ENCODE results near the gene TRIM66.

TRIM66 gene

GRCh38 chr11:8617063-8617462, 65.4 kb downstream of the TRIM66 start:
- Histone ChIP-seq H3K4me3 (ENCODE audit: low read depth in 1 of 2, low read length in 2 of 2) (no peak overlapping the region), H4K20me1 (ENCODE audit: insufficient read depth, low read length) (no peaks in the 10 kb centered on the region), H3K4me1 (ENCODE audit: insufficient read depth, low read length) (no peaks in the 10 kb centered on the region), H3K27ac (ENCODE audit: low read length) (no peak overlapping the region), H2AFZ (ENCODE audit: low read depth, low read length) (no peak overlapping the region), H3K79me2 (ENCODE audit: insufficient read depth, low read length) (no peaks in the 10 kb centered on the region), H3K27me3 (ENCODE audit: insufficient read depth, low read length, poor library complexity) (no peaks in the 10 kb centered on the region), H3K9me3 (ENCODE audit: insufficient read depth, low read length, severe bottlenecking) (no peaks in the 10 kb centered on the region), H3K9ac (ENCODE audit: low read depth, low read length) (no peak overlapping the region), H3K36me3 (ENCODE audit: insufficient read depth, low read length) (peaks cover 37% of the 10 kb centered on the region), H3K4me2 (ENCODE audit: insufficient read depth, low read length) (no peak overlapping the region)
- no peak for ATAC-seq (ENCODE audit: insufficient read depth, low read depth)
- TF ChIP-seq CTCF (IDR thresholded peaks at IDR 0.05; ENCODE audit: borderline replicate concordance, extremely low read depth, low read length, poor library complexity, severe bottlenecking) (no peak), EZH2 (IDR thresholded peaks at IDR 0.05; ENCODE audit: borderline replicate concordance, low read depth, low read length, severe bottlenecking) (no peak)
- no peak for DNase-seq

GRCh38 chr11:8615291-8616032, 67.0 kb downstream of the TRIM66 start:
- Histone ChIP-seq H3K4me3 (ENCODE audit: low read depth in 1 of 2, low read length in 2 of 2) (no peak overlapping the region), H3K4me2 (ENCODE audit: insufficient read depth, low read length) (no peak overlapping the region), H3K79me2 (ENCODE audit: insufficient read depth, low read length) (no peaks in the 10 kb centered on the region), H3K27ac (ENCODE audit: low read length) (no peak overlapping the region), H3K36me3 (ENCODE audit: insufficient read depth, low read length) (peaks cover 22% of the 10 kb centered on the region), H3K9me3 (ENCODE audit: insufficient read depth, low read length, severe bottlenecking) (no peaks in the 10 kb centered on the region), H3K4me1 (ENCODE audit: insufficient read depth, low read length) (no peaks in the 10 kb centered on the region), H4K20me1 (ENCODE audit: insufficient read depth, low read length) (no peaks in the 10 kb centered on the region), H3K27me3 (ENCODE audit: insufficient read depth, low read length, poor library complexity) (no peaks in the 10 kb centered on the region), H2AFZ (ENCODE audit: low read depth, low read length) (no peak overlapping the region), H3K9ac (ENCODE audit: low read depth, low read length) (no peak overlapping the region)
- ATAC-seq (ENCODE audit: insufficient read depth, low read depth) (no peak), DNase-seq (no peak)
- no peak for TF ChIP-seq CTCF (IDR thresholded peaks at IDR 0.05; ENCODE audit: borderline replicate concordance, extremely low read depth, low read length, poor library complexity, severe bottlenecking)
- TF ChIP-seq EZH2 (IDR thresholded peaks at IDR 0.05; ENCODE audit: borderline replicate concordance, low read depth, low read length, severe bottlenecking), result no peak

GRCh38 chr11:8614497-8614896, 68.0 kb downstream of the TRIM66 start:
- no peaks in the 10 kb centered on the region for H3K4me1 ChIP-seq (ENCODE audit: insufficient read depth, low read length)
- no peak overlapping the region for H3K27ac ChIP-seq (ENCODE audit: low read length)
- ATAC-seq (ENCODE audit: insufficient read depth, low read depth) (no peak), DNase-seq (no peak)
- no peaks in the 10 kb centered on the region for H3K9me3 ChIP-seq (ENCODE audit: insufficient read depth, low read length, severe bottlenecking)
- no peak overlapping the region for H3K9ac ChIP-seq (ENCODE audit: low read depth, low read length)
- H3K79me2 ChIP-seq (ENCODE audit: insufficient read depth, low read length), result no peaks in the 10 kb centered on the region
- no peak overlapping the region for H3K4me3 ChIP-seq (ENCODE audit: low read depth in 1 of 2, low read length in 2 of 2)
- peaks cover 14% of the 10 kb centered on the region for H3K36me3 ChIP-seq (ENCODE audit: insufficient read depth, low read length)
- no peak overlapping the region for H2AFZ ChIP-seq (ENCODE audit: low read depth, low read length)
- no peaks in the 10 kb centered on the region for H3K27me3 ChIP-seq (ENCODE audit: insufficient read depth, low read length, poor library complexity)
- H3K4me2 ChIP-seq (ENCODE audit: insufficient read depth, low read length), result no peak overlapping the region
- no peaks in the 10 kb centered on the region for H4K20me1 ChIP-seq (ENCODE audit: insufficient read depth, low read length)
- no peak for TF ChIP-seq CTCF (IDR thresholded peaks at IDR 0.05; ENCODE audit: borderline replicate concordance, extremely low read depth, low read length, poor library complexity, severe bottlenecking)
- no peak for TF ChIP-seq EZH2 (IDR thresholded peaks at IDR 0.05; ENCODE audit: borderline replicate concordance, low read depth, low read length, severe bottlenecking)
